HK-2 (cell line): Measurements from ENCODE around the gene DNASE2.

ENCODE experiments used
- DNase-seq: peaks from one replicate; pipeline ENCODE4 v3.0.0-alpha.2; 2018; ENCODE audit not compliant: unreplicated experiment

DNASE2 gene

DNA sequence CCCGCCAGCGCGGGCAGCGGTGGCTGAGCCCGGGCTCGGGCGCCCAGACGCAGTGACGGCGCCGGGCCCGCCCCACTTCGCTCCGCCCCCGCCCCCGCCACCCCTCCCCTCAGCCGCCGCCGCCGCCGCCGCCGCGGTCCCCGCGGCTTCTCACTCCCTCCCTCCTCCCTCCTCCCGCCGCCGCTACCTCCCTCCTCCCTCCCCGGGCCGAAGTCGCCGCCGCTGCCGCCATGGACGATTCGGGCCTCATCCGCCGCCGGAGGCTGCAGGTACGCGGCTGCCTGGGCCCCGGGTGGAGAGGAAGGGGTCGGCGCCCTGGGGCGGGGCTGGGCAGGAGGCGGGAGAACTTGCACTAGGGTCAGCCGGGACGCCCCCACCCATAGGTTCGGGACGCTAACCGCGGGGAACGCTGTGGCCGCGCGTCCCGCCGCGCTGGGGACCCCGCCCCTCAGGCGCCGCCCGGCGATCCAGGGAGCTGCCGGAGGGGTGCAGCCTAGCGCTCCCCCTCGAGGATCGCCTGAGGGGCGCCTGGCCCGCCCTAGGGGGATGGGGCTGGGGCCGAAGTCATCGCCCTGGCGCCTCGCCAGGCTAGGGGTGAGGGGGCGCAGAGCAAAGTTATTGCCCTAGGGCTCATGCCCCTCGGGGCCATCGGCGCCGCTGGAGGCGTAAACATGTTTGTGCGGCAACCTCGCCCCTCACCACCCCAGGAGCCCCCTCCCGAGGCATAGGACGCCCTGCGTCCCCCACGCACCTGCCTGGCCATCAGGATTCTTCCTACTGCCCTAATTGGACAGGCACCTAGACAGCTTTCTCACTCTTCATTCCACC lies 47.3 kb downstream of the DNASE2 start:
- peak; percentile 49 for DNase-seq

DNA sequence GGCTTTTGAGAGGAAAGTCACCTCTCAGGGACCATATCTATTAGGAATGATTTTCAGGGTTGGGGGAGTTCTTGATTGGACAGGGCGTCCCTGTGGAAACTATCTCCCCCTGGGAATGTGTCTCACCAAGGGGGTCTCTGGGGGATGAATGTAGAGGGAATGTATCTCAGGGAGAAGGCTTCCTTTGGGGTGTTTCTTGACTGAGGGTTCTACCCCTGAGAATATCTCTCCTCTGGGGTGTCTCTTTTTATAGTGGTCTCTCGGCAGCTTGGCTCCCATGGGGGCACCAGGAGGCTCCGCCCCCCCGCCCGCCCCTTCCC lies 47.9 kb downstream of the DNASE2 start:
- no peak for DNase-seq

DNA sequence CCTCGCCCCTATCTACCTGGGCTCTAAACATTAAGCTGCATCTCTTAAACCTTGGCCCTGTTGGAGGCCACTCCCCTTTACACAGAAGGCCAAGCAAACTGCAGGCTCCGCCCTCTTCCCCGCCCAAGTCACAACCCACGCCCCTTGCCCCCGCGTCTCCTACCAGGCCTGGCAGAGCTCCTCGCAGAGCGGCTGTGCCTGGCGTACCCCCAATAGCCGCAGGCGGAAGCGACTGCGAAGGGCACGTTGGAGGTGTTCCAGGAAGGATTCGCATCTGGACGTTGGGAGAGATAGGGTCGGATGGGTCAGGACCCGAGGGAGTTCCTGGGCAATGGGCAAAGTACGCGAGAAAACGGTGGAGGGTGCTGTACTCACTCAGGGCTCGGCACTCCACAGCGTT lies 52.8 kb downstream of the DNASE2 start:
- no peak for DNase-seq

DNA sequence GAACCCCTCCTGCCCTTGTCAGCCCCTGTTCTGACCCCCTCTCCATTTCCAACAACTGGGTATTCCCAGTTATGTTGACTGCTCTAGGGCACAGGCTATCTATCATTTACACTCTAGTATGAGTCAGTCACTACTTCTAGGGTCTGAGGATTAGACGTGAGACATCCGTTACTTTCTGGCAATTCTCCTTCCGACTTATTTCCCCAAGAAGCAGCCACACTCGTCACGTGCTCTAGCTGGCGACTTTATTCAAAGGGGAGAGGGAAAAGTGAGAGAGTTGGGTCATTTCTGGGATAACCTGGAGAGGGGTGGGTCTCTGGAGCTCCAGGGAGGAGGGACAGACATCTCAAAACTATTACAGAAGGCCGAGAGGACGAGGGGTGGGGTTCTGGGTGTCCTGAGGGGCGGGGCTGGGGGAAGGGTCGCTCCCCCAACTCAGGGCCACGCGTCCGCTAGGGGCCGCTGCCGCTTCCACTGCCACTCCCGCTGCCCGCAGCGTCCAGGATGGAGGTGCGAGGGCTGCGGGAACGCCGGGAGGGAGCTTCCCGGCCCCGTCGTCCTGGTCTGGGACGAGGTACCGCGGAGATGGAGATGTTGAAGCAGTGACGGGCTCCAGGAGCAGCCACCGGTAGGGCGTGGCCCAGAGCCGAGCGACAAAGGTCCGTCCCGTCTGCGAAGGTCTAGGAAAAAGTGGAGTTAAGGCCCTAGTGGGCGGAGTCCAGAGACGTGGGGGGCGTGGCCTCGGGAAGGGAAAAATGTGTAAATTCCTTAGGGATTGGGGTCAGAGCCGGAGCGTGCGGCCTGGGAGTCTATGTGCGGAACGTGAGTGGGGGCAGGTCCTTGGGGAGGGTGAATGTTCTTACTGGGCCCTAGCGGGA lies 55.8 kb downstream of the DNASE2 start:
- no peak for DNase-seq
